ENCODE results near the gene EFL1.

The EFL1 gene

DNA sequence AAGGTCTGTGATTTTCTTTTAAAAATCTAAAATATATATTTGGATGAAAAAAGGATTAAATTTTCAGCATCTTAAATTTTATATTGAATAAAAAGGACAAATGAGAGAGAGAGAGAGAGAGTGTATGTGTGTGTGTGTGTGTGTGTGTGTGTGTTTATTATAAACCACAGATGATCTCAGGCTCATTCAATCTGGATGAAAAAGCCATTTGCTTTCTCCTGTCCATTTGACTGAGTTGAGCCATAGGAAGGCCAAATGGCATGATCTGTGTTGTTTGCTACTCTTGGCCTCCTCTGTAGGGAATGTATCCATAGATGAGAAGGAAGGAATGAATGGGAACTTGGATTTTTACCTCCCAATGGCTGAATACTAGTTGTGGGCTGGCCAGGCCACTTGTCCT lies 124.2 kb downstream of the EFL1 start:
- H3K4me3 ChIP-seq (ENCODE audit: insufficient read length, low read depth): no peak overlapping the region
- no peaks in the 10 kb centered on the region for H3K4me1 ChIP-seq (ENCODE audit: insufficient read depth, insufficient read length)
- H3K27me3 ChIP-seq (ENCODE audit: insufficient read depth, insufficient read length): no peaks in the 10 kb centered on the region
- no peak overlapping the region for H3K9ac ChIP-seq (ENCODE audit: insufficient read length, low read depth)
- TF ChIP-seq YY1 (IDR thresholded peaks at IDR 0.05; ENCODE audit: insufficient read depth, insufficient read length) (no peak), ZNF274 (IDR thresholded peaks at IDR 0.05; ENCODE audit: low read depth, low read length) (no peak), SUZ12 (IDR thresholded peaks at IDR 0.05; ENCODE audit: extremely low read depth, insufficient read depth, insufficient read length) (no peak)
- DNase-seq (ENCODE audit: low read depth, low spot score): no peak
- H3K36me3 ChIP-seq (ENCODE audit: insufficient read depth, insufficient read length, low read length): peaks cover 14% of the 10 kb centered on the region
- no peaks in the 10 kb centered on the region for H3K9me3 ChIP-seq (ENCODE audit: insufficient read depth, low read length)

DNA sequence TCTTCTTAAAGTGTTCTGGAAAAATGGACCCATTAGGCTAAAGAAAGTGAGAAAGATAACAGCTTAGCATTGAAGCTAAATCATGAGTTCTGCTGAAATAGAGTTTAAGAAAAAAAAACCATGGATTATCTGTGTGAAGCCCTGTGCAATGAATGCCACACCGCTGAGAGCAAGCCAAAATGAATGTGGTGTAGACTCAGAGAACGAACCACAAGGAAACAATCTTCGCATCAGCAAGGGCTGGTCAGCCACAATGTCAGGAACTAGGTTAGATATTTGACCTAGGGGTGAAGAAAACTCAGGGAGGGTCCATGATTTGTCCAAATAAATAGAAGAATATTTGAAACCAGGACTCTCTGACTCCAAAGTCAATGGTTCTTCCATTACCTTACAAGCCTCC lies 125.3 kb downstream of the EFL1 start:
- no peak for DNase-seq (ENCODE audit: low read depth, low spot score)
- Histone ChIP-seq H3K4me1 (ENCODE audit: insufficient read depth, insufficient read length) (no peaks in the 10 kb centered on the region), H3K4me3 (ENCODE audit: insufficient read length, low read depth) (no peak overlapping the region), H3K9me3 (ENCODE audit: insufficient read depth, low read length) (no peaks in the 10 kb centered on the region), H3K36me3 (ENCODE audit: insufficient read depth, insufficient read length, low read length) (peaks cover 14% of the 10 kb centered on the region), H3K9ac (ENCODE audit: insufficient read length, low read depth) (no peak overlapping the region), H3K27me3 (ENCODE audit: insufficient read depth, insufficient read length) (no peaks in the 10 kb centered on the region)
- no peak for TF ChIP-seq ZNF274 (IDR thresholded peaks at IDR 0.05; ENCODE audit: low read depth, low read length)
- no peak for TF ChIP-seq YY1 (IDR thresholded peaks at IDR 0.05; ENCODE audit: insufficient read depth, insufficient read length)
- TF ChIP-seq SUZ12 (IDR thresholded peaks at IDR 0.05; ENCODE audit: extremely low read depth, insufficient read depth, insufficient read length): no peak

DNA sequence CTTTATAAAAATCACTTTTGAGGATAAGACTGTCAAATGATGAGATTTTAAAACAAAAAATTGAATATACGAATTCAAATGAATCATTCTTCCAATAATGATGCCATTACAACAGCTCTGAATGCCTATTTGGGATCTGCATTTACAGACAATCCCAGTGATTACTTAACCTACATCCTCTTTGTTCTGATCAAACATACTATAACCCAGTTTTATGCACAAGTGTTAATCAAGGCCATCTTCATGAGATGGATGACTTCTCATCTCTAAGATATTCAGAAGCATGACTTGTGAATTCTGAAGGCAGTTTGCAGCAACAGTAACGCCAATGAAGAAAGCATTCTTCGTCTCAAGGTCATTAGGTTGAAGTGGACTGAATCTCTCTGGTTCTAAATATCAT lies 126.4 kb downstream of the EFL1 start:
- Histone ChIP-seq H3K36me3 (ENCODE audit: insufficient read depth, insufficient read length, low read length) (peaks cover 14% of the 10 kb centered on the region), H3K9me3 (ENCODE audit: insufficient read depth, low read length) (no peaks in the 10 kb centered on the region), H3K27me3 (ENCODE audit: insufficient read depth, insufficient read length) (no peaks in the 10 kb centered on the region), H3K9ac (ENCODE audit: insufficient read length, low read depth) (no peak overlapping the region), H3K4me3 (ENCODE audit: insufficient read length, low read depth) (no peak overlapping the region), H3K4me1 (ENCODE audit: insufficient read depth, insufficient read length) (no peaks in the 10 kb centered on the region)
- DNase-seq (ENCODE audit: low read depth, low spot score): no peak
- TF ChIP-seq ZNF274 (IDR thresholded peaks at IDR 0.05; ENCODE audit: low read depth, low read length): no peak
- TF ChIP-seq YY1 (IDR thresholded peaks at IDR 0.05; ENCODE audit: insufficient read depth, insufficient read length): no peak
- no peak for TF ChIP-seq SUZ12 (IDR thresholded peaks at IDR 0.05; ENCODE audit: extremely low read depth, insufficient read depth, insufficient read length)

DNA sequence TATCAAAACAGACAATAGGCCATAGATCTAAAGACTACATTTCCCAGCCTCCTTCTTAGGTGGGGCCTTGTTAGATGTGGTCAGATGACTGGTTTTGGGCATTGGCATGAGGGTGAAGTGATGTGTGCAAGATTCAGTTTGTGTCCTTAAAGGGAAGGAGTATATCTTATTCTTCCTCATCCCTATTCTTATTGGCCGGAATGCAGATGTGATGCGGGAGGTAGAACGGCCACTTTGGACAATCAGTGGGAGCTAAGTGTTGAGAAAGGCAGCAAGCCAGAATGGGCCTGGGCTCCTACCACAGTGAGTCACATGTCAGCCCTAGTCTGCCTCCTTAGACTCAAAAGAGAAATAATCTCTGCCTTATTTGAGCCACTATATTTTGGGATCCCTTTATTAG lies 126.9 kb downstream of the EFL1 start:
- no peak for DNase-seq (ENCODE audit: low read depth, low spot score)
- no peaks in the 10 kb centered on the region for H3K9me3 ChIP-seq (ENCODE audit: insufficient read depth, low read length)
- no peak overlapping the region for H3K9ac ChIP-seq (ENCODE audit: insufficient read length, low read depth)
- no peaks in the 10 kb centered on the region for H3K27me3 ChIP-seq (ENCODE audit: insufficient read depth, insufficient read length)
- H3K36me3 ChIP-seq (ENCODE audit: insufficient read depth, insufficient read length, low read length): peaks cover 14% of the 10 kb centered on the region
- TF ChIP-seq ZNF274 (IDR thresholded peaks at IDR 0.05; ENCODE audit: low read depth, low read length) (no peak), SUZ12 (IDR thresholded peaks at IDR 0.05; ENCODE audit: extremely low read depth, insufficient read depth, insufficient read length) (no peak), YY1 (IDR thresholded peaks at IDR 0.05; ENCODE audit: insufficient read depth, insufficient read length) (no peak)
- H3K4me3 ChIP-seq (ENCODE audit: insufficient read length, low read depth): no peak overlapping the region
- no peaks in the 10 kb centered on the region for H3K4me1 ChIP-seq (ENCODE audit: insufficient read depth, insufficient read length)

DNA sequence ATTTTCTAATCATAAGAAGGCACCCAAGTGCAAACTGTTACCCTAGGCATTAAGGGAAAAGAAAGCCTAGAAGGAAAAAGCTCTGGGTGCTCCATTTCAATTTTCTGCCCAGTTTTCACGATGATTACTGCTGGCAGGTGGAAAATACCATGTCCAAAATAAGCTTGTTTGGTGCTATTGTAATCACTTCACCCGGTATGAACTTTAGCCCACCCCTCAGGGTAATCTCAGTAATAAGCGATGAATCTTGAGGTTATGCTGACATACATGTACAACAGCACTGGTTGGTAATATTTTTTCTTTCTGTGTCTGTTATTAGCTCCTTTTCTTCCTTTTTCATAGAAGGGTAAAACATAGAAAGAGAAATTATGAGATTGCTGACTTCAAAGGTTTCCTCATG lies 128.1 kb downstream of the EFL1 start:
- DNase-seq (ENCODE audit: low read depth, low spot score): no peak
- Histone ChIP-seq H3K27me3 (ENCODE audit: insufficient read depth, insufficient read length) (no peaks in the 10 kb centered on the region), H3K9ac (ENCODE audit: insufficient read length, low read depth) (no peak overlapping the region), H3K4me3 (ENCODE audit: insufficient read length, low read depth) (no peak overlapping the region), H3K36me3 (ENCODE audit: insufficient read depth, insufficient read length, low read length) (peaks cover 23% of the 10 kb centered on the region), H3K4me1 (ENCODE audit: insufficient read depth, insufficient read length) (no peaks in the 10 kb centered on the region), H3K9me3 (ENCODE audit: insufficient read depth, low read length) (no peaks in the 10 kb centered on the region)
- no peak for TF ChIP-seq SUZ12 (IDR thresholded peaks at IDR 0.05; ENCODE audit: extremely low read depth, insufficient read depth, insufficient read length)
- TF ChIP-seq ZNF274 (IDR thresholded peaks at IDR 0.05; ENCODE audit: low read depth, low read length): no peak
- TF ChIP-seq YY1 (IDR thresholded peaks at IDR 0.05; ENCODE audit: insufficient read depth, insufficient read length): no peak

DNA sequence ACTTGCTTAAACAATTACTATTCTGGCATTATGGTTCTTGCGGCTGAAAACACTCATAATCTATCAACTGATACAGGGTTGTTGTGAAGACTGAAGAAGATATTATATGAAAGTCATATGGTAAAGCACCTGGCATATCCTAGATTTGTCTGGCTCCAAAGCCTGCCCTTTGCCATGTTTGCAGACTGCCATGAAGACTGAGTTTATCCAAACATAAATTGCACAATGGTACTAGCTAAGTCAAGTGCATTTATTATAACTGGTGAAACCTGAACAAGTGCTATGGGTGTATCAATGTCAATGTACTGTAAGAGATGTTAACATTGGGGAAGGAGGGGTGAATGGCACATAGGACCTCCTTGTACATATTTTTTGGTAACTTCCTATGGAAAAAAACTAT lies 129.3 kb downstream of the EFL1 start:
- no peak for DNase-seq (ENCODE audit: low read depth, low spot score)
- Histone ChIP-seq H3K9me3 (ENCODE audit: insufficient read depth, low read length) (no peaks in the 10 kb centered on the region), H3K36me3 (ENCODE audit: insufficient read depth, insufficient read length, low read length) (peaks cover 22% of the 10 kb centered on the region), H3K4me1 (ENCODE audit: insufficient read depth, insufficient read length) (no peaks in the 10 kb centered on the region), H3K9ac (ENCODE audit: insufficient read length, low read depth) (no peak overlapping the region), H3K27me3 (ENCODE audit: insufficient read depth, insufficient read length) (no peaks in the 10 kb centered on the region), H3K4me3 (ENCODE audit: insufficient read length, low read depth) (no peak overlapping the region)
- TF ChIP-seq YY1 (IDR thresholded peaks at IDR 0.05; ENCODE audit: insufficient read depth, insufficient read length) (no peak), ZNF274 (IDR thresholded peaks at IDR 0.05; ENCODE audit: low read depth, low read length) (no peak), SUZ12 (IDR thresholded peaks at IDR 0.05; ENCODE audit: extremely low read depth, insufficient read depth, insufficient read length) (no peak)

DNA sequence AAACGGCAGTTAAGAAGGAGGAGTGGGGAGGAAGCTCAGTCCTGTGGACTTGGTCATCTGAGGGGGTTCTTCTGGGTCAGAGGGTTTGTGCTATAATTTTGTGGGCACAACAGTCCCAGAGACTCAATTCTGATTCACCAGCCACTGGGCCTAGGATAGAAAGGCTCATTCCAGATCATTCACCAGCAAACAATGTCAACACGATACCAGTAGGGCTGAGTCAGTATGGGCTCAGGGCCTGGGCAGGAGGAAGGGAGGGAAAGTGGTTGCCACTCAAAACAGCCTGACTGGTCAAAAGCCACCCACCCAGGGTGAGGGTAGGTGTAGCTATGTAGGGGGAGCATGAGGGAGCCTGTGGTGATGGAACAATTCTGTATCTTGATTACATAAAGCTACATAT lies 129.8 kb downstream of the EFL1 start:
- no peak for TF ChIP-seq ZNF274 (IDR thresholded peaks at IDR 0.05; ENCODE audit: low read depth, low read length)
- no peak for TF ChIP-seq YY1 (IDR thresholded peaks at IDR 0.05; ENCODE audit: insufficient read depth, insufficient read length)
- TF ChIP-seq SUZ12 (IDR thresholded peaks at IDR 0.05; ENCODE audit: extremely low read depth, insufficient read depth, insufficient read length): no peak
- peaks cover 19% of the 10 kb centered on the region for H3K36me3 ChIP-seq (ENCODE audit: insufficient read depth, insufficient read length, low read length)
- no peak overlapping the region for H3K9ac ChIP-seq (ENCODE audit: insufficient read length, low read depth)
- no peak for DNase-seq (ENCODE audit: low read depth, low spot score)
- H3K4me1 ChIP-seq (ENCODE audit: insufficient read depth, insufficient read length): no peaks in the 10 kb centered on the region
- no peaks in the 10 kb centered on the region for H3K9me3 ChIP-seq (ENCODE audit: insufficient read depth, low read length)
- H3K4me3 ChIP-seq (ENCODE audit: insufficient read length, low read depth): no peak overlapping the region
- no peaks in the 10 kb centered on the region for H3K27me3 ChIP-seq (ENCODE audit: insufficient read depth, insufficient read length)

DNA sequence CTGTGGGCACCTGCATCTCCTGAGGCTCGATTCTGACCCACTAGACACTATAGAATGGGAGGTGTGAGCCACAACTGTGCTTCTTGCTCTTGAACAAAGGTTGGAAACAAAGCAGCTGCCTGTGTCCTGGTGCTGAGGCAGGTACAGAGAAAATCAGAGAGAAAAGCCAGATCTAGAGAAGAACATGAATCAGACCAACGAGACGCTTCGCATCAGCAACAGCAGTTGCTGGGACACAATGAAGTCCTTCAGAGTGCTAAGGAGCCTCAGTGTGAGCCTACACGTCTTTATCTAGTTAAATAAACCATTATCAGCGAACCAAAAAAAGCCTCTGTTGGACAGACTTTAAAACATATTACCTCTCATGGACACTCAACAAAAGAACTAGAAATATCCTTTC lies 130.4 kb downstream of the EFL1 start:
- H3K36me3 ChIP-seq (ENCODE audit: insufficient read depth, insufficient read length, low read length): peaks cover 16% of the 10 kb centered on the region
- H3K4me1 ChIP-seq (ENCODE audit: insufficient read depth, insufficient read length): no peaks in the 10 kb centered on the region
- no peak for TF ChIP-seq YY1 (IDR thresholded peaks at IDR 0.05; ENCODE audit: insufficient read depth, insufficient read length)
- TF ChIP-seq SUZ12 (IDR thresholded peaks at IDR 0.05; ENCODE audit: extremely low read depth, insufficient read depth, insufficient read length): no peak
- TF ChIP-seq ZNF274 (IDR thresholded peaks at IDR 0.05; ENCODE audit: low read depth, low read length): no peak
- no peaks in the 10 kb centered on the region for H3K27me3 ChIP-seq (ENCODE audit: insufficient read depth, insufficient read length)
- DNase-seq (ENCODE audit: low read depth, low spot score): no peak
- H3K9ac ChIP-seq (ENCODE audit: insufficient read length, low read depth): no peak overlapping the region
- no peak overlapping the region for H3K4me3 ChIP-seq (ENCODE audit: insufficient read length, low read depth)
- no peaks in the 10 kb centered on the region for H3K9me3 ChIP-seq (ENCODE audit: insufficient read depth, low read length)

Data from NT2/D1 (cell line).